ENCODE data around the gene LLGL2. TPM values are rescaled to one million over a fixed set of nuclear protein-coding genes. Genes with fewer than 3 reads are reported as not detected.

Gene LLGL2
- total and polyA plus RNA-seq, 10 of the 15 experiments (the other 5 are each of a cell fraction or from before 2014, with no cell fraction given): 0.21 to 9.9 (median 4.5) TPM

- TF ChIP-seq EP300 (IDR thresholded peaks at IDR 0.05; ENCODE audit: borderline replicate concordance in 1 of 2, control insufficient read depth in 1 of 2, low read depth in 2 of 2, low read length in 2 of 2) (no peak), TCF3 (IDR thresholded peaks at IDR 0.05; ENCODE audit: borderline replicate concordance, insufficient read depth, low read depth, low read length) (no peak), CHD2 (IDR thresholded peaks at IDR 0.05; ENCODE audit: borderline replicate concordance, low read depth, low read length) (no peak)
These were observed 36.0 kb upstream of the LLGL2 start (continued) for GRCh38 chr17:75489511-75489955.

- WGBS (ENCODE audit: insufficient coverage, insufficient replicate concordance, low lambda C conversion rate, missing lambda C conversion rate): 72% methylated on average over 14 of the region's 14 CpGs
- Histone ChIP-seq H3K79me2 (ENCODE audit: control insufficient read depth, insufficient read depth, low read length) (no peaks in the 10 kb centered on the region), H3K36me3 (ENCODE audit: control insufficient read depth in 2 of 2, insufficient read depth in 2 of 2, low read length in 1 of 2) (peaks cover 7 to 10% of the 10 kb centered on the region in 2 experiments; a peak in 3 of 4 replicates), H3K9ac (ENCODE audit: control insufficient read depth, insufficient read depth, low read length) (no peak overlapping the region), H3K27me3 (replicated peaks in 1 of 2; ENCODE audit: control insufficient read depth in 2 of 2, insufficient read depth in 2 of 2, low read length in 1 of 2) (no peaks in the 10 kb centered on the region), H2AFZ (ENCODE audit: control insufficient read depth, low read depth, low read length) (no peak overlapping the region), H3K4me2 (ENCODE audit: control insufficient read depth, insufficient read depth) (no peak overlapping the region), H3K4me3 (no peak overlapping the region), H3K9me3 (replicated peaks; ENCODE audit: control insufficient read depth, insufficient read depth, low read length) (no peaks in the 10 kb centered on the region), H3K27ac (ENCODE audit: control insufficient read depth, insufficient read depth) (no peak overlapping the region), H3K4me1 (ENCODE audit: control insufficient read depth, insufficient read depth, low read length) (peaks cover 13% of the 10 kb centered on the region), H4K20me1 (ENCODE audit: control insufficient read depth, insufficient read depth) (no peaks in the 10 kb centered on the region)
- ATAC-seq (no peak), FAIRE-seq (no peak), DNase-seq (ENCODE audit: low read depth, low spot score) (no peak)
- intact Hi-C loops (cut with micrococcal nuclease; ENCODE audit: unreplicated experiment): no loop called here
- RAD21 ChIA-PET (ENCODE audit: unreplicated experiment): no interaction called here
- CTCF ChIA-PET: interaction anchor here (0.7 kb wide), 1 partner anchor 15 kb away, joined by 3 read pairs; no protein-coding TSS in a partner anchor
- SMC1A ChIA-PET (ENCODE audit: uncharacterized antibody, unreplicated experiment): no interaction called here
- no TSS peak for BruUV-seq (replicated peaks)
- in situ Hi-C loops (cut with MboI): no loop called here
- POLR2A ChIA-PET: no interaction called here
- TF ChIP-seq MLLT1 (IDR thresholded peaks at IDR 0.05): no peak
- TF ChIP-seq ESRRA (IDR thresholded peaks at IDR 0.05; ENCODE audit: low read length): no peak
- TF ChIP-seq SPI1 (IDR thresholded peaks at IDR 0.05; ENCODE audit: borderline replicate concordance, insufficient read depth, low read depth, low read length): no peak
- no peak for TF ChIP-seq CTCF (IDR thresholded peaks at IDR 0.05 in 2 of 3, conservative IDR thresholded peaks at IDR 0.05 in 1 of 3; ENCODE audit: control insufficient read depth in 2 of 3, extremely low read depth in 1 of 3, insufficient read depth in 1 of 3, low read depth in 3 of 3, low read length in 3 of 3)
- TF ChIP-seq FOXK2 (IDR thresholded peaks at IDR 0.05): no peak
- no peak for TF ChIP-seq ZBED1 (IDR thresholded peaks at IDR 0.05; ENCODE audit: borderline replicate concordance)
- TF ChIP-seq BCLAF1 (IDR thresholded peaks at IDR 0.05): no peak
- TF ChIP-seq HDGF (IDR thresholded peaks at IDR 0.05): no peak
- no peak for TF ChIP-seq PAX5 (IDR thresholded peaks at IDR 0.05; ENCODE audit: borderline replicate concordance, low read depth, low read length)
- no peak for TF ChIP-seq SP1 (IDR thresholded peaks at IDR 0.05; ENCODE audit: low read depth, low read length)
- TF ChIP-seq ELK1 (IDR thresholded peaks at IDR 0.05; ENCODE audit: low read depth, low read length): no peak
- no peak for TF ChIP-seq MEF2B (IDR thresholded peaks at IDR 0.05; ENCODE audit: partially characterized antibody, poor library complexity, severe bottlenecking)
These were observed 35.2 kb upstream of the LLGL2 start for GRCh38 chr17:75490173-75490743.
